HCT116 (cell line): ENCODE results near the gene KRTAP4-3.

Experiments used
- ATF3 ChIP-seq: IDR thresholded peaks from 2 replicates; pipeline ENCODE4 v1.6.1; 2012
- CBX3 ChIP-seq: IDR thresholded peaks from 2 replicates; pipeline ENCODE4 v1.6.1; 2012; ENCODE audit warnings: low read depth
- CEBPB ChIP-seq: IDR thresholded peaks from 2 replicates; pipeline ENCODE4 v1.6.1; 2012; ENCODE audit warnings: low read depth
- EGR1 ChIP-seq: IDR thresholded peaks from 2 replicates; pipeline ENCODE4 v1.6.1; 2012; ENCODE audit warnings: low read depth
- ELF1 ChIP-seq: IDR thresholded peaks from 2 replicates; pipeline ENCODE4 v1.6.1; 2012; ENCODE audit warnings: low read depth, borderline replicate concordance
- EZH2 ChIP-seq: fragments of 200-600 bp; sonication (generic); IDR thresholded peaks from 2 replicates; pipeline ENCODE4 v1.6.1; 2017; ENCODE audit warnings: antibody characterized with exemption, mixed run types
- EZH2phosphoT487 ChIP-seq: fragments of 200-600 bp; IDR thresholded peaks from 2 replicates; pipeline ENCODE4 v1.6.1; 2018; ENCODE audit warnings: antibody characterized with exemption, borderline replicate concordance
- FOSL1 ChIP-seq: IDR thresholded peaks from 2 replicates; pipeline ENCODE4 v1.6.1; 2012; ENCODE audit warnings: low read depth
- MAX ChIP-seq: IDR thresholded peaks from 2 replicates; pipeline ENCODE4 v1.6.1; 2012
- POLR2A ChIP-seq: IDR thresholded peaks from 2 replicates; pipeline ENCODE4 v1.7.0; 2011; ENCODE audit warnings: borderline replicate concordance; ENCODE audit not compliant: insufficient read depth, insufficient read length; ENCODE audit errors: extremely low read depth
- POLR2AphosphoS5 ChIP-seq: IDR thresholded peaks from 2 replicates; pipeline ENCODE4 v1.6.1; 2011; ENCODE audit warnings: mild to moderate bottlenecking, low read depth, low read length, moderate library complexity
- RAD21 ChIP-seq: IDR thresholded peaks from 2 replicates; pipeline ENCODE4 v1.6.1; 2012; ENCODE audit warnings: low read depth, mild to moderate bottlenecking
- TCF7L2 ChIP-seq: IDR thresholded peaks from 2 replicates; pipeline ENCODE4 v1.7.0; 2011; ENCODE audit warnings: borderline replicate concordance, inconsistent platforms; ENCODE audit not compliant: insufficient read depth, insufficient read length; ENCODE audit errors: extremely low read depth
- TF ChIP-seq, protein P1 (sequence below), 3 experiments: fragments of 200-600 bp in 1 of 3; sonication (generic) in 1 of 3; IDR thresholded peaks in 2 of 3; conservative IDR thresholded peaks in 1 of 3; 2 replicates each; pipeline ENCODE4 v1.5.1; 2012 to 2017; ENCODE audit warnings: low read depth in 2 of 3, low read length in 2 of 3, antibody characterized with exemption in 1 of 3, borderline replicate concordance in 1 of 3, control low read depth in 1 of 3, mild to moderate bottlenecking in 1 of 3, mixed read lengths in 1 of 3, mixed run types in 1 of 3, moderate library complexity in 1 of 3; ENCODE audit not compliant: insufficient read depth in 1 of 3

GRCh38 chr17:41118721-41119120, 49.3 kb downstream of the KRTAP4-3 start:
- TF ChIP-seq EGR1 (no peak), EZH2 (no peak), FOSL1 (no peak), POLR2AphosphoS5 (no peak), EZH2phosphoT487 (no peak), MAX (no peak), CBX3 (no peak), CEBPB (no peak), POLR2A (no peak), RAD21 (no peak), TCF7L2 (no peak), ATF3 (no peak), ELF1 (no peak)
- TF ChIP-seq, protein P1, sequence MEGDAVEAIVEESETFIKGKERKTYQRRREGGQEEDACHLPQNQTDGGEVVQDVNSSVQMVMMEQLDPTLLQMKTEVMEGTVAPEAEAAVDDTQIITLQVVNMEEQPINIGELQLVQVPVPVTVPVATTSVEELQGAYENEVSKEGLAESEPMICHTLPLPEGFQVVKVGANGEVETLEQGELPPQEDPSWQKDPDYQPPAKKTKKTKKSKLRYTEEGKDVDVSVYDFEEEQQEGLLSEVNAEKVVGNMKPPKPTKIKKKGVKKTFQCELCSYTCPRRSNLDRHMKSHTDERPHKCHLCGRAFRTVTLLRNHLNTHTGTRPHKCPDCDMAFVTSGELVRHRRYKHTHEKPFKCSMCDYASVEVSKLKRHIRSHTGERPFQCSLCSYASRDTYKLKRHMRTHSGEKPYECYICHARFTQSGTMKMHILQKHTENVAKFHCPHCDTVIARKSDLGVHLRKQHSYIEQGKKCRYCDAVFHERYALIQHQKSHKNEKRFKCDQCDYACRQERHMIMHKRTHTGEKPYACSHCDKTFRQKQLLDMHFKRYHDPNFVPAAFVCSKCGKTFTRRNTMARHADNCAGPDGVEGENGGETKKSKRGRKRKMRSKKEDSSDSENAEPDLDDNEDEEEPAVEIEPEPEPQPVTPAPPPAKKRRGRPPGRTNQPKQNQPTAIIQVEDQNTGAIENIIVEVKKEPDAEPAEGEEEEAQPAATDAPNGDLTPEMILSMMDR (IDR thresholded peaks at IDR 0.05 in 2 of 3, conservative IDR thresholded peaks at IDR 0.05 in 1 of 3; ENCODE audit: borderline replicate concordance in 1 of 3, insufficient read depth in 1 of 3, low read depth in 2 of 3, low read length in 2 of 3) = no peak
